Hepatocyte (in vitro differentiated cells): Measurements from ENCODE around the gene MBLAC1. TPM values are rescaled to one million over a fixed set of nuclear protein-coding genes. Genes with fewer than 3 reads are reported as not detected.

Experiments
- DNase-seq: peaks from one replicate; pipeline ENCODE4 v3.0.0-alpha.2; 2016; ENCODE audit warnings: low spot score
- H2AFZ ChIP-seq: fragments of 200-600 bp; sonication (generic); 2 replicates; pipeline ENCODE4 v1.6.0; 2016; ENCODE audit warnings: antibody characterized with exemption, mild to moderate bottlenecking
- H3K27ac ChIP-seq: fragments of 200-600 bp; sonication (generic); 2 replicates; pipeline ENCODE4 v1.5.1; 2016; ENCODE audit warnings: mild to moderate bottlenecking
- H3K27me3 ChIP-seq: fragments of 200-600 bp; sonication (generic); 2 replicates; pipeline ENCODE4 v1.6.1; 2016
- H3K36me3 ChIP-seq: fragments of 200-600 bp; sonication (generic); replicated peaks from 2 replicates; pipeline ENCODE4 v1.5.1; 2016; ENCODE audit warnings: low read depth; ENCODE audit not compliant: insufficient read depth
- H3K4me1 ChIP-seq: fragments of 200-600 bp; sonication (generic); 2 replicates; pipeline ENCODE4 v1.5.1; 2016; ENCODE audit warnings: mild to moderate bottlenecking, moderate library complexity; ENCODE audit not compliant: insufficient read depth
- H3K4me2 ChIP-seq: fragments of 200-600 bp; sonication (generic); 2 replicates; pipeline ENCODE4 v1.6.0; 2016
- H3K4me3 ChIP-seq: fragments of 200-600 bp; sonication (generic); 2 replicates; pipeline ENCODE4 v1.5.1; 2016; ENCODE audit warnings: mild to moderate bottlenecking
- H3K79me2 ChIP-seq: fragments of 200-600 bp; sonication (generic); 2 replicates; pipeline ENCODE4 v1.6.0; 2017; ENCODE audit warnings: mild to moderate bottlenecking
- H3K9me2 ChIP-seq: fragments of 200-600 bp; sonication (generic); replicated peaks from 2 replicates; pipeline ENCODE4 v1.6.0; 2017; ENCODE audit warnings: mild to moderate bottlenecking; ENCODE audit not compliant: insufficient read depth
- H3K9me3 ChIP-seq: fragments of 200-600 bp; sonication (generic); 2 replicates; pipeline ENCODE4 v1.5.1; 2016; ENCODE audit warnings: low read depth, mild to moderate bottlenecking
- H4K20me1 ChIP-seq: fragments of 200-600 bp; sonication (generic); 2 replicates; pipeline ENCODE4 v1.6.0; 2016; ENCODE audit warnings: mild to moderate bottlenecking; ENCODE audit not compliant: insufficient read depth, poor library complexity, severe bottlenecking
- EZH2 ChIP-seq: fragments of 200-600 bp; sonication (generic); IDR thresholded peaks from 2 replicates; pipeline ENCODE4 v1.6.1; 2016; ENCODE audit warnings: antibody characterized with exemption, mild to moderate bottlenecking, borderline replicate concordance
- EZH2phosphoT487 ChIP-seq: fragments of 200-600 bp; sonication (generic); IDR thresholded peaks from one replicate; pipeline ENCODE4 v1.6.1; 2018; ENCODE audit warnings: antibody characterized with exemption, mild to moderate bottlenecking, low read depth, moderate library complexity; ENCODE audit not compliant: unreplicated experiment, severe bottlenecking
- WGBS: methylation state at CpG from one replicate; pipeline ENCODE4 v1.1.6; 2016; ENCODE audit warnings: low lambda C conversion rate; ENCODE audit errors: missing lambda C conversion rate; 5-methylcytosine and 5-hydroxymethylcytosine counted together
- polyA plus RNA-seq: library from polyadenylated mRNA; unstranded; fragments of >200 nt; fragmentation: Nextera tagmentation; extraction: Ambion mirVana; gene quantifications from 2 replicates; pipeline ENCODE4 v1.2.1, GENCODE V29; 2016
- total RNA-seq: library from RNA; depleted of rRNA; stranded (reverse); fragments of >200 nt; gene quantifications from 2 replicates; pipeline ENCODE4 v1.2.3, GENCODE V29; 2014
- TF ChIP-seq, protein P1 (sequence below): fragments of 200-600 bp; sonication (generic); IDR thresholded peaks from 2 replicates; pipeline ENCODE4 v1.5.1; 2016; ENCODE audit warnings: antibody characterized with exemption, mild to moderate bottlenecking; ENCODE audit not compliant: poor library complexity

The MBLAC1 gene
- total and polyA plus RNA-seq, 2 experiments from 2014 or later, result 2.7 to 4.5 TPM

DNA sequence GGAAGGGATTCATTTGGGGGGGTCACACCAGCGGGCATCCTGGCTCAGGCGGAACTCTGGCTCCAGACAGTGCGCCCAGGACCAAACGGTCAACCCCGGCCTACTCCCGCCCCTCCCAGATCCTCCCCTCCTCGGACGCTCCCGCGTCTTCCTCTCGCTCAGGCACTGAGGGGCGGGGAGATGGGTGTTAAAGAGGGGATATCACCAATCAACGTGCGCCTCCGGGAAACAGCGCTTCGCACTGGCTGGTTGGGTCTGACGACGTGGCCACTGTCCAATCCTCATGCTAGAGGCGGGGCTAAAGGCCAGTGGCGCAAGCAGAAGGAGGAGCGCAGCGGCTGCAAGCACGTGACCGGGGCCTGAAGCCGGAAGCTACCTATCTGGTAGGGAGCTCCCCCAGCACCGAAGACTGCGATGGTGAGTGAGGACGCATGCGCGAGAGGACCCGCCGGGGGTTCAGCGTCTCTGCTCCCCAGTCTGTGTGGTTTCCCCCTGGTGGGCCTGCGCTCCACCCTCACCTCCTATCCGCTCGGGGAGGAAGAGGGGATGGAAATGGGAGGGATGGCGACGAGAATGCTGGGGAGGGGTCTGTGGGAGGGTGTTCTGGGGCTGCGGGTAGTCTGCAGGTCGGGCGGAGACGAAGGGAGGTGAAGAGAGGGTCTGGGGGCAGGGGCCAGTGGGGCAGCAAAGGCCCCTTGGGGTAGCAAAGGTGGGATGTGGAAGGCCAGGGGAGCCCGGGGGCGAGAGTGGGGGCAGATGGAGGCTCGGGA, 22.0 kb downstream of the MBLAC1 start, which contains the start of gene LAMTOR4:
Gene LAMTOR4, plus strand, starts transcription at position 360 of the 770 bp plus-strand sequence. Its CDS starts 55 bp downstream, at position 415.
- 1% methylated on average over 38 of the region's 46 CpGs for whole genome bisulfite sequencing
- Histone ChIP-seq H3K27me3 (no peaks in the 10 kb centered on the region), H3K79me2 (peaks cover 37% of the 10 kb centered on the region), H3K27ac (peak within 1 kb of the TSS; percentile 60), H3K4me3 (peak within 1 kb of the TSS; percentile 46), H3K36me3 (no peaks in the 10 kb centered on the region), H3K9me2 (no peaks in the 10 kb centered on the region), H3K4me2 (peak within 1 kb of the TSS; percentile 97), H3K9me3 (no peaks in the 10 kb centered on the region), H4K20me1 (no peaks in the 10 kb centered on the region), H3K4me1 (peaks cover 4% of the 10 kb centered on the region), H2AFZ (peak within 1 kb of the TSS; percentile 50)
- peak; percentile 99 for DNase-seq
- no peak for TF ChIP-seq EZH2phosphoT487
- TF ChIP-seq, protein P1, sequence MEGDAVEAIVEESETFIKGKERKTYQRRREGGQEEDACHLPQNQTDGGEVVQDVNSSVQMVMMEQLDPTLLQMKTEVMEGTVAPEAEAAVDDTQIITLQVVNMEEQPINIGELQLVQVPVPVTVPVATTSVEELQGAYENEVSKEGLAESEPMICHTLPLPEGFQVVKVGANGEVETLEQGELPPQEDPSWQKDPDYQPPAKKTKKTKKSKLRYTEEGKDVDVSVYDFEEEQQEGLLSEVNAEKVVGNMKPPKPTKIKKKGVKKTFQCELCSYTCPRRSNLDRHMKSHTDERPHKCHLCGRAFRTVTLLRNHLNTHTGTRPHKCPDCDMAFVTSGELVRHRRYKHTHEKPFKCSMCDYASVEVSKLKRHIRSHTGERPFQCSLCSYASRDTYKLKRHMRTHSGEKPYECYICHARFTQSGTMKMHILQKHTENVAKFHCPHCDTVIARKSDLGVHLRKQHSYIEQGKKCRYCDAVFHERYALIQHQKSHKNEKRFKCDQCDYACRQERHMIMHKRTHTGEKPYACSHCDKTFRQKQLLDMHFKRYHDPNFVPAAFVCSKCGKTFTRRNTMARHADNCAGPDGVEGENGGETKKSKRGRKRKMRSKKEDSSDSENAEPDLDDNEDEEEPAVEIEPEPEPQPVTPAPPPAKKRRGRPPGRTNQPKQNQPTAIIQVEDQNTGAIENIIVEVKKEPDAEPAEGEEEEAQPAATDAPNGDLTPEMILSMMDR, result no peak
- no peak for TF ChIP-seq EZH2

GRCh38 chr7:100152404-100152803, 25.6 kb downstream of the MBLAC1 start:
- Histone ChIP-seq H3K4me1 (peaks cover 12% of the 10 kb centered on the region), H3K27ac (no peak overlapping the region)

GRCh38 chr7:100152937-100153666, 26.3 kb downstream of the MBLAC1 start:
- H4K20me1 ChIP-seq, result no peaks in the 10 kb centered on the region
- peaks cover 46% of the 10 kb centered on the region for H3K79me2 ChIP-seq
- no peak overlapping the region for H3K4me2 ChIP-seq
- H3K4me3 ChIP-seq, result no peak overlapping the region
- no peak for DNase-seq
- WGBS, result 94% methylated on average over 18 of the region's 18 CpGs
- TF ChIP-seq, protein P1, result no peak
- TF ChIP-seq EZH2 (no peak), EZH2phosphoT487 (no peak)
- H3K9me2 ChIP-seq, result no peaks in the 10 kb centered on the region
- no peak overlapping the region for H2AFZ ChIP-seq
- H3K27me3 ChIP-seq, result no peaks in the 10 kb centered on the region
- H3K4me1 ChIP-seq, result peaks cover 15% of the 10 kb centered on the region
- H3K9me3 ChIP-seq, result no peaks in the 10 kb centered on the region
- no peaks in the 10 kb centered on the region for H3K36me3 ChIP-seq
- H3K27ac ChIP-seq, result peak overlapping the region; percentile 73

More at GRCh38 chr7:100152404-100152803, 25.6 kb downstream of the MBLAC1 start:
- H3K9me3 ChIP-seq, result no peaks in the 10 kb centered on the region
- H4K20me1 ChIP-seq, result no peaks in the 10 kb centered on the region
- no peaks in the 10 kb centered on the region for H3K36me3 ChIP-seq
- no peak overlapping the region for H2AFZ ChIP-seq
- no peak overlapping the region for H3K4me2 ChIP-seq
- DNase-seq, result no peak
- no peaks in the 10 kb centered on the region for H3K27me3 ChIP-seq
- no peak overlapping the region for H3K4me3 ChIP-seq
- peaks cover 40% of the 10 kb centered on the region for H3K79me2 ChIP-seq
- TF ChIP-seq, protein P1, result no peak
- no peak for TF ChIP-seq EZH2
- no peak for TF ChIP-seq EZH2phosphoT487
- H3K9me2 ChIP-seq, result no peaks in the 10 kb centered on the region
